AG04450 (cell line): ENCODE measurements around the gene IAH1. TPM values are rescaled to one million over a fixed set of nuclear protein-coding genes. Genes with fewer than 3 reads are reported as not detected.

ENCODE experiments used
- CTCF ChIA-PET: fragments of 300-600, 350-600 bp; formaldehyde crosslinking; extraction: SDS; loops from one replicate; lab custom pipeline; 2022; ENCODE audit warnings: antibody characterized with exemption, inconsistent platforms; lab: Charles Lee
- POLR2A ChIA-PET: fragments of 350-600 bp; formaldehyde crosslinking; extraction: SDS; loops from one replicate; lab custom pipeline; 2021; ENCODE audit warnings: antibody characterized with exemption, inconsistent platforms; lab: Yijun Ruan, JAX
- DNase-seq: peaks from one replicate; pipeline ENCODE4 v3.0.0-alpha.2; 2011; ENCODE audit warnings: low read depth, low spot score
- H3K27ac ChIP-seq: one replicate; pipeline ENCODE4 v1.5.1; 2012; ENCODE audit warnings: low read depth, low read length, control low read depth
- H3K27me3 ChIP-seq: one replicate; pipeline ENCODE4 v1.6.0; 2012; ENCODE audit warnings: low read length; ENCODE audit not compliant: control insufficient read depth, insufficient read depth
- H3K4me3 ChIP-seq: 2 replicates; pipeline ENCODE4 v1.5.1; 2011; ENCODE audit warnings: mild to moderate bottlenecking, low read depth, low read length, control low read depth
- H3K9me3 ChIP-seq: 2 replicates; pipeline ENCODE4 v1.5.1; 2012; ENCODE audit warnings: low read length; ENCODE audit not compliant: control insufficient read depth, insufficient read depth
- CTCF ChIP-seq: IDR thresholded peaks from 2 replicates; pipeline ENCODE4 v1.5.1; 2011; ENCODE audit warnings: low read depth, low read length, control low read depth, inconsistent platforms
- polyA plus RNA-seq: library from polyadenylated mRNA; depleted of rRNA; stranded (reverse); fragments of >200 nt; gene quantifications from 2 replicates; pipeline ENCODE4 v1.2.3, GENCODE V29; 2011

IAH1 gene
- polyA plus RNA-seq, 1 experiment = 127 TPM

GRCh38 chr2:9451231-9451630 is 23.1 kb upstream of the IAH1 start:
- ChIA-PET CTCF (no interaction called here), POLR2A (no interaction called here)
- H3K27me3 ChIP-seq = no peaks in the 10 kb centered on the region
- DNase-seq = no peak
- no peaks in the 10 kb centered on the region; the same call in 1 of the 2 replicates for H3K9me3 ChIP-seq
- H3K4me3 ChIP-seq = no peak overlapping the region
- H3K27ac ChIP-seq = no peak overlapping the region
- TF ChIP-seq CTCF = no peak

- H3K27ac ChIP-seq = no peak overlapping the region
- no peak overlapping the region for H3K4me3 ChIP-seq
- CTCF ChIA-PET = interaction anchor here (0.7 kb wide), 1 partner anchor 51 kb away, joined by 3 read pairs; no protein-coding TSS in a partner anchor
- TF ChIP-seq CTCF = no peak
- no peaks in the 10 kb centered on the region for H3K9me3 ChIP-seq
- no peak for DNase-seq
- no peaks in the 10 kb centered on the region for H3K27me3 ChIP-seq
- POLR2A ChIA-PET = no interaction called here
These were observed 13.8 kb upstream of the IAH1 start for GRCh38 chr2:9460441-9461017.

- no peak overlapping the region for H3K4me3 ChIP-seq
- H3K27me3 ChIP-seq = no peaks in the 10 kb centered on the region
- H3K9me3 ChIP-seq = no peaks in the 10 kb centered on the region; the same call in 1 of the 2 replicates
- CTCF ChIA-PET = interaction anchor here (0.7 kb wide), 1 partner anchor 52 kb away, joined by 3 read pairs; no protein-coding TSS in a partner anchor
- no peak for TF ChIP-seq CTCF
- H3K27ac ChIP-seq = no peak overlapping the region
- no peak for DNase-seq
- POLR2A ChIA-PET = no interaction called here
These were observed 13.3 kb upstream of the IAH1 start for GRCh38 chr2:9461079-9461478.

GRCh38 chr2:9462313-9462712 is 12.0 kb upstream of the IAH1 start:
- DNase-seq = no peak
- ChIA-PET CTCF (no interaction called here), POLR2A (no interaction called here)
- H3K27ac ChIP-seq = no peak overlapping the region
- H3K4me3 ChIP-seq = no peak overlapping the region
- no peak for TF ChIP-seq CTCF
- H3K27me3 ChIP-seq = no peaks in the 10 kb centered on the region
- no peaks in the 10 kb centered on the region; the same call in 1 of the 2 replicates for H3K9me3 ChIP-seq

- no peak for TF ChIP-seq CTCF
- Histone ChIP-seq H3K27me3 (no peaks in the 10 kb centered on the region), H3K4me3 (no peak overlapping the region), H3K27ac (peak overlapping the region; percentile 42), H3K9me3 (no peaks in the 10 kb centered on the region; the same call in 1 of the 2 replicates)
- DNase-seq = no peak
- CTCF ChIA-PET = no interaction called here
- POLR2A ChIA-PET = no interaction called here
These were observed 11.3 kb upstream of the IAH1 start for GRCh38 chr2:9462886-9463697.
